Choroid plexus epithelial cell (primary cell): ENCODE results near the gene ST8SIA2.

ENCODE experiments used
- DNase-seq: peaks from one replicate; pipeline ENCODE4 v3.0.0-alpha.2; 2010; ENCODE audit warnings: low read depth
- H3K4me3 ChIP-seq: 2 replicates; pipeline ENCODE4 v1.5.1; 2011; ENCODE audit warnings: low read depth, mild to moderate bottlenecking, control low read depth, low read length, moderate library complexity
- CTCF ChIP-seq: conservative IDR thresholded peaks from 2 replicates; pipeline ENCODE4 v1.5.1; 2011; ENCODE audit warnings: low read depth, mild to moderate bottlenecking, control low read depth, inconsistent platforms, low read length, moderate library complexity

The ST8SIA2 gene

GRCh38 chr15:92499731-92500530 lies 106.2 kb downstream of the ST8SIA2 start:
- DNase-seq: no peak
- no peak for TF ChIP-seq CTCF
- H3K4me3 ChIP-seq: no peak overlapping the region

DNA sequence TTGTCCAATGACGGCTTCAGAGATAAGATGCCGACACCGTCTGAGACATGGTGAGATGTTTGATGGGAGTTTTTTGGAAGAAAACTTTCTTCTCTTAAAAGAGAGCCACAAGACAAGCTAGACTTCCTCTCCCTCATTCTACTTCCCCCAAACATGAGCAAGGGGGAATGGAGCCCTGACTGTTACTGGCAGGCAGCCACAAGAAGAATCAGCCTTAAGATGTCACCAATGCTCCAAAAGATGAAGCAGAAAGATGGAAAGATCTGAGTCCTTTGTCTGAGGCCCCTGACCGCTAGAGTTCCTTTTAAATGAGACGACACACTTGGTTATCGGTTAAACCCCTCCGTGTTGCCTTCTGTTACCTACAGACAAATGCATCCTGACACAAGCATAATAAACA lies 108.7 kb downstream of the ST8SIA2 start:
- no peak for DNase-seq
- no peak for TF ChIP-seq CTCF
- H3K4me3 ChIP-seq: no peak overlapping the region

DNA sequence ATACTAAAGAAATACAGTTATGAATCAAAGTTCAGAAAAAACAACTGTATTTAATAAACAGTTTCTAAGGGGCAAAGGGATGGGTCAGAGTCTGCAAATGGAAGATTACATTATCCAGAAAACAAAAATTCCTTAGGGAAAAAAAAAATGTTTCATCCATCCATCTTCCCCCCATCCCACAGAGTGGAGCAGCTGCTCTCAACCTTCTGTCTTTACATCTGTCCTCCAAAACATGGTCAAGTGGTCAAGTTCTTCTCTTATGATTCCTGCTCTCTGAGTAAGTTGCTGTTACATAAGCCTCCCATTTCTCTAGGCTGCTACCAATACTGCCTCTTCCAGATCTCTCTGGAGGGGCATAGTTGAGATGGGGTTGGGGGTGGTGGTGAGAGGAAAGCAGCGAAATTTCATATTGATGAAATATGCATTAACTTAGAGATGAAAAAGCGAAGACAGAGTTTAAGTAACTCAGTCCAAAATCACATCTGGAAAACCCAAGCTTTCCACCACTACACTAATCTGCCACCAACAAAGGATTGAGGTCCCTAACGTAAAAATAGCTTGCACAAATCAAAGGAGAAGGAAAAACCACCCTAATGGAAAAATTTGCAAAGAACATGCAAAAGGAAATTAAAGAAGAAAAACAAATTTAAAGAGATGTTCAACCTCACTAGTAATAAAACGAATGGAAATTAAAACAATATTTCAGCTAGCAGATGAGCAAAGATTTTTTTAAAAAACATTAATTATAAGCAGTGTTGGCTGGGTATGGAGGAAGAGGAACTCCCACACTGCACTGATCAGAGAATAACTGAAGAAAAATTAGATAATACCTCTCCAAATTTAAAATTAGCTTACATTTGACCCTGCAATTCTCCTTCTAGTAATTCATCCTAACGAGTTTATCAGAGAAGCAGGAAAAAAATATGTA lies 109.5 kb downstream of the ST8SIA2 start:
- DNase-seq: no peak
- no peak overlapping the region for H3K4me3 ChIP-seq
- TF ChIP-seq CTCF: no peak

- TF ChIP-seq CTCF: no peak
- DNase-seq: no peak
- H3K4me3 ChIP-seq: no peak overlapping the region
Measured at GRCh38 chr15:92503889-92504288, 110.2 kb downstream of the ST8SIA2 start.

GRCh38 chr15:92505611-92506010 lies 111.9 kb downstream of the ST8SIA2 start:
- no peak overlapping the region for H3K4me3 ChIP-seq
- no peak for DNase-seq
- no peak for TF ChIP-seq CTCF

DNA sequence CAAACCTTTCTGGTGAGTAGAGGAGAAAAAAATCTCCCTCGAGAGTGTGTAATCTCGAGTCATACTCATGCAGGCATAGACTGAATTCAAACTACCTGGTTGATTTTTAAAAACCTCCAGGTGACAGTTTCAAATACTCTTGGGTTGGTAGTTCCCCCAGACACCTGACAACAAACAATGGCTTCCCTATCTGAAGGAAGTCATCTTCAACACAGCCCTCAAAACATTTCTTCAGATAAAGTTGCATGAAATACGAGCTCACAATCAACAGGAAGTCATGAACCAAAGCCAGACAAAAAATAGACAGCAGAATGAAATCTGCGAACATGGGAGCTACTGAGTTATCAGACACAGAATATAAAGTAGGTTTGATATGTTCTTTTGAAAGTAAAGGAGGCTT lies 112.8 kb downstream of the ST8SIA2 start:
- no peak overlapping the region for H3K4me3 ChIP-seq
- no peak for TF ChIP-seq CTCF
- DNase-seq: no peak
